Glutamatergic neuron (in vitro differentiated cells): Measurements from ENCODE around the gene UHMK1. TPM values are rescaled to one million over a fixed set of nuclear protein-coding genes. Genes with fewer than 3 reads are reported as not detected.

Source experiments
- DNase-seq: peaks from one replicate; pipeline ENCODE4 v3.0.0; 2022
- H3K27ac Mint-ChIP-seq: one replicate; pipeline ENCODE4 v1.8.0; 2020; ENCODE audit warnings: mild to moderate bottlenecking, mixed read lengths, inconsistent platforms; ENCODE audit not compliant: unreplicated experiment
- H3K27me3 Mint-ChIP-seq: one replicate; pipeline ENCODE4 v1.8.0; 2020; ENCODE audit warnings: mild to moderate bottlenecking, moderate library complexity, mixed read lengths, inconsistent platforms; ENCODE audit not compliant: unreplicated experiment
- H3K36me3 Mint-ChIP-seq: one replicate; pipeline ENCODE4 v1.8.0; 2020; ENCODE audit warnings: mild to moderate bottlenecking, mixed read lengths, inconsistent platforms; ENCODE audit not compliant: unreplicated experiment
- H3K4me1 Mint-ChIP-seq: one replicate; pipeline ENCODE4 v1.8.0; 2020; ENCODE audit warnings: mild to moderate bottlenecking, low read depth, mixed read lengths, inconsistent platforms; ENCODE audit not compliant: unreplicated experiment
- H3K4me3 Mint-ChIP-seq: one replicate; pipeline ENCODE4 v1.8.0; 2020; ENCODE audit warnings: mild to moderate bottlenecking, mixed read lengths, inconsistent platforms; ENCODE audit not compliant: unreplicated experiment
- H3K9me3 Mint-ChIP-seq: one replicate; pipeline ENCODE4 v1.8.0; 2020; ENCODE audit warnings: mild to moderate bottlenecking, moderate library complexity, mixed read lengths, inconsistent platforms; ENCODE audit not compliant: unreplicated experiment
- CTCF ChIP-seq: fragments of 200-600 bp; sonication (generic); IDR thresholded peaks from one replicate; pipeline ENCODE4 v1.5.0; 2021; ENCODE audit not compliant: partially characterized antibody, unreplicated experiment
- total RNA-seq: library from RNA; stranded (reverse); fragmentation: NEBNext Ultra II Directional; extraction: Animal tissue kit (Norgen Biotek cat#: 25700); gene quantifications from one replicate; pipeline ENCODE4 v1.2.1, GENCODE V29; 2021; ENCODE audit not compliant: unreplicated experiment

UHMK1 gene
- total RNA-seq, 1 donor from 2014 or later: 19.4 TPM

GRCh38 chr1:162527314-162527713, 29.7 kb downstream of the UHMK1 start:
- Mint-ChIP-seq H3K27ac (no peak overlapping the region), H3K27me3 (peaks cover 1% of the 10 kb centered on the region), H3K36me3 (no peaks in the 10 kb centered on the region), H3K4me1 (no peaks in the 10 kb centered on the region), H3K4me3 (no peak overlapping the region), H3K9me3 (no peaks in the 10 kb centered on the region)
- no peak for DNase-seq
- no peak for TF ChIP-seq CTCF

GRCh38 chr1:162530307-162530987, 32.8 kb downstream of the UHMK1 start:
- H3K4me1 Mint-ChIP-seq: no peaks in the 10 kb centered on the region
- H3K27me3 Mint-ChIP-seq: peaks cover 1% of the 10 kb centered on the region
- no peak for TF ChIP-seq CTCF
- no peak for DNase-seq
- H3K27ac Mint-ChIP-seq: no peak overlapping the region
- no peak overlapping the region for H3K4me3 Mint-ChIP-seq
- H3K36me3 Mint-ChIP-seq: no peaks in the 10 kb centered on the region
- no peaks in the 10 kb centered on the region for H3K9me3 Mint-ChIP-seq

GRCh38 chr1:162530988-162531319, 33.3 kb downstream of the UHMK1 start:
- H3K36me3 Mint-ChIP-seq: no peaks in the 10 kb centered on the region
- peaks cover 1% of the 10 kb centered on the region for H3K27me3 Mint-ChIP-seq
- H3K4me1 Mint-ChIP-seq: no peaks in the 10 kb centered on the region
- H3K27ac Mint-ChIP-seq: no peak overlapping the region
- TF ChIP-seq CTCF: no peak
- DNase-seq: no peak
- no peak overlapping the region for H3K4me3 Mint-ChIP-seq
- no peaks in the 10 kb centered on the region for H3K9me3 Mint-ChIP-seq

- DNase-seq: no peak
- Mint-ChIP-seq H3K36me3 (no peaks in the 10 kb centered on the region), H3K27ac (no peak overlapping the region), H3K9me3 (no peaks in the 10 kb centered on the region), H3K4me1 (no peaks in the 10 kb centered on the region), H3K27me3 (peaks cover 1% of the 10 kb centered on the region), H3K4me3 (no peak overlapping the region)
- TF ChIP-seq CTCF: no peak
These were observed 37.9 kb downstream of the UHMK1 start for GRCh38 chr1:162535501-162535900.

GRCh38 chr1:162536511-162536910, 38.9 kb downstream of the UHMK1 start:
- Mint-ChIP-seq H3K36me3 (no peaks in the 10 kb centered on the region), H3K27ac (no peak overlapping the region), H3K4me1 (no peaks in the 10 kb centered on the region), H3K9me3 (peaks cover 2% of the 10 kb centered on the region), H3K27me3 (no peaks in the 10 kb centered on the region), H3K4me3 (no peak overlapping the region)
- no peak for TF ChIP-seq CTCF
- DNase-seq: no peak
